Large intestine (tissue), 3 donors: ENCODE data around the gene AFDN. TPM values are rescaled to one million over a fixed set of nuclear protein-coding genes. Genes with fewer than 3 reads are reported as not detected.
A peak's percentile ranks its signal among the peaks of the same experiment; 100 is the strongest.

Experiments
- DNase-seq, 2 donors: peaks; one replicate each; pipeline versions ENCODE4 v3.0.0 to v3.0.0-alpha.2; 2013
- H3K27ac ChIP-seq: one replicate; pipeline ENCODE4 v1.5.1; 2013; ENCODE audit warnings: low read length
- H3K27me3 ChIP-seq: 2 replicates; pipeline ENCODE4 v1.6.1; 2013; ENCODE audit warnings: low read length; ENCODE audit not compliant: control insufficient read depth, insufficient read depth
- H3K36me3 ChIP-seq: 2 replicates; pipeline ENCODE4 v1.6.1; 2013; ENCODE audit warnings: low read length; ENCODE audit not compliant: control insufficient read depth, insufficient read depth
- H3K4me1 ChIP-seq: one replicate; pipeline ENCODE4 v1.6.1; 2013; ENCODE audit warnings: low read length; ENCODE audit not compliant: control insufficient read depth, insufficient read depth
- H3K4me3 ChIP-seq: one replicate; pipeline ENCODE4 v1.5.1; 2013; ENCODE audit warnings: low read length
- H3K9me3 ChIP-seq: one replicate; pipeline ENCODE4 v1.6.1; 2013; ENCODE audit warnings: mild to moderate bottlenecking, low read depth, low read length, moderate library complexity; ENCODE audit not compliant: control insufficient read depth
- WGBS: methylation state at CpG from one replicate; pipeline ENCODE4 v1.1.5; 2013; ENCODE audit warnings: low lambda C conversion rate; ENCODE audit not compliant: insufficient coverage; 5-methylcytosine and 5-hydroxymethylcytosine counted together
- polyA plus RNA-seq: library from polyadenylated mRNA; unstranded; fragments of 120-200 nt; gene quantifications from one replicate; pipeline ENCODE4 v1.2.1, GENCODE V29; 2013

Gene AFDN
- polyA plus RNA-seq, 1 donor = 194 TPM

- Histone ChIP-seq H3K9me3 (no peaks in the 10 kb centered on the region), H3K27ac (peak overlapping the region; percentile 64), H3K27me3 (no peaks in the 10 kb centered on the region), H3K4me3 (no peak overlapping the region), H3K36me3 (no peaks in the 10 kb centered on the region), H3K4me1 (peaks cover 42% of the 10 kb centered on the region)
- 60% methylated on average over 1 of the region's 10 CpGs for WGBS
- DNase-seq = peak; percentile 64 to 83
These were observed 39.6 kb upstream of the AFDN start for GRCh38 chr6:167786853-167787675.

- peaks cover 39% of the 10 kb centered on the region for H3K4me1 ChIP-seq
- H3K27me3 ChIP-seq = no peaks in the 10 kb centered on the region
- no peak overlapping the region for H3K4me3 ChIP-seq
- H3K36me3 ChIP-seq = no peaks in the 10 kb centered on the region
- H3K27ac ChIP-seq = no peak overlapping the region
- no peaks in the 10 kb centered on the region for H3K9me3 ChIP-seq
- 100% methylated on average over 1 of the region's 23 CpGs for WGBS
- no peak for DNase-seq
These were observed 38.7 kb upstream of the AFDN start for GRCh38 chr6:167787896-167788562.

- no peaks in the 10 kb centered on the region for H3K27me3 ChIP-seq
- no peak overlapping the region for H3K4me3 ChIP-seq
- H3K27ac ChIP-seq = no peak overlapping the region
- no CpG with 5 or more reads among the region's 2 CpGs for WGBS
- H3K4me1 ChIP-seq = peaks cover 39% of the 10 kb centered on the region
- no peak for DNase-seq
- H3K9me3 ChIP-seq = no peaks in the 10 kb centered on the region
- no peaks in the 10 kb centered on the region for H3K36me3 ChIP-seq
These were observed 38.2 kb upstream of the AFDN start for GRCh38 chr6:167788563-167788903.

GRCh38 chr6:167789358-167789757 lies 37.4 kb upstream of the AFDN start:
- Histone ChIP-seq H3K9me3 (no peaks in the 10 kb centered on the region), H3K4me1 (peaks cover 46% of the 10 kb centered on the region), H3K36me3 (no peaks in the 10 kb centered on the region), H3K4me3 (no peak overlapping the region), H3K27me3 (no peaks in the 10 kb centered on the region), H3K27ac (no peak overlapping the region)
- no CpG with 5 or more reads among the region's 6 CpGs for WGBS
- DNase-seq = no peak

GRCh38 chr6:167791091-167791779 lies 35.5 kb upstream of the AFDN start:
- Histone ChIP-seq H3K4me1 (peaks cover 62% of the 10 kb centered on the region), H3K4me3 (no peak overlapping the region), H3K9me3 (no peaks in the 10 kb centered on the region), H3K36me3 (no peaks in the 10 kb centered on the region), H3K27ac (peak overlapping the region; percentile 43), H3K27me3 (peaks cover 9% of the 10 kb centered on the region)
- DNase-seq = peak; percentile 68 to 74
- no CpG with 5 or more reads among the region's 11 CpGs for WGBS

GRCh38 chr6:167791780-167792478 lies 34.8 kb upstream of the AFDN start:
- H3K27ac ChIP-seq = peak overlapping the region; percentile 43
- H3K4me1 ChIP-seq = peaks cover 57% of the 10 kb centered on the region
- H3K4me3 ChIP-seq = no peak overlapping the region
- H3K9me3 ChIP-seq = peaks cover 1% of the 10 kb centered on the region
- WGBS = no CpG with 5 or more reads among the region's 13 CpGs
- no peaks in the 10 kb centered on the region for H3K36me3 ChIP-seq
- DNase-seq = no peak
- H3K27me3 ChIP-seq = peaks cover 10% of the 10 kb centered on the region

- Histone ChIP-seq H3K27me3 (peaks cover 12% of the 10 kb centered on the region), H3K4me3 (no peak overlapping the region), H3K9me3 (peaks cover 3% of the 10 kb centered on the region), H3K36me3 (no peaks in the 10 kb centered on the region), H3K27ac (peak overlapping the region; percentile 46), H3K4me1 (peaks cover 50% of the 10 kb centered on the region)
- 53% methylated on average over 2 of the region's 9 CpGs for WGBS
- DNase-seq = peak in 1 of 2 donors; percentile 78
These were observed 33.3 kb upstream of the AFDN start for GRCh38 chr6:167793421-167793820.

GRCh38 chr6:167794161-167795157 lies 32.3 kb upstream of the AFDN start:
- Histone ChIP-seq H3K27ac (peak overlapping the region; percentile 46), H3K27me3 (peaks cover 12% of the 10 kb centered on the region), H3K9me3 (peaks cover 3% of the 10 kb centered on the region)

GRCh38 chr6:167795321-167795811 lies 31.3 kb upstream of the AFDN start:
- Histone ChIP-seq H3K27me3 (peaks cover 12% of the 10 kb centered on the region), H3K9me3 (peaks cover 3% of the 10 kb centered on the region), H3K4me1 (peaks cover 56% of the 10 kb centered on the region), H3K4me3 (peak overlapping the region; percentile 54), H3K27ac (peak overlapping the region; percentile 79), H3K36me3 (no peaks in the 10 kb centered on the region)
- WGBS = no CpG with 5 or more reads among the region's 17 CpGs
- DNase-seq = no peak

More at GRCh38 chr6:167794161-167795157, 32.3 kb upstream of the AFDN start:
- WGBS = 85% methylated on average over 4 of the region's 18 CpGs
- no peaks in the 10 kb centered on the region for H3K36me3 ChIP-seq
- peak overlapping the region; percentile 54 for H3K4me3 ChIP-seq
- DNase-seq = peak in 1 of 2 donors; percentile 72
- H3K4me1 ChIP-seq = peaks cover 55% of the 10 kb centered on the region
